Endodermal cell (in vitro differentiated cells): ENCODE measurements around the gene TRPC6. TPM values are rescaled to one million over a fixed set of nuclear protein-coding genes. Genes with fewer than 3 reads are reported as not detected.
A peak's percentile ranks its signal among the peaks of the same experiment; 100 is the strongest.

ENCODE experiments used
- DNase-seq: peaks from one replicate; pipeline ENCODE4 v3.0.0-alpha.2; 2017
- H3K27ac ChIP-seq: 2 replicates; pipeline ENCODE4 v1.5.1; 2013; ENCODE audit warnings: mild to moderate bottlenecking, low read depth, low read length, moderate library complexity
- H3K27me3 ChIP-seq: 2 replicates; pipeline ENCODE4 v1.6.1; 2013; ENCODE audit warnings: mild to moderate bottlenecking, low read length, moderate library complexity; ENCODE audit not compliant: insufficient read depth, control insufficient read depth, poor library complexity, severe bottlenecking
- H3K36me3 ChIP-seq: 2 replicates; pipeline ENCODE4 v1.7.0; 2013; ENCODE audit warnings: mild to moderate bottlenecking, low read length, moderate library complexity; ENCODE audit not compliant: control insufficient read depth, insufficient read depth
- H3K4me1 ChIP-seq: one replicate; pipeline ENCODE4 v1.7.0; 2013; ENCODE audit warnings: low read length; ENCODE audit not compliant: control insufficient read depth, insufficient read depth
- H3K4me3 ChIP-seq: 2 replicates; pipeline ENCODE4 v1.5.1; 2013; ENCODE audit warnings: mild to moderate bottlenecking, low read length, moderate library complexity
- H3K9ac ChIP-seq: 2 replicates; pipeline ENCODE4 v1.6.1; 2013; ENCODE audit warnings: mild to moderate bottlenecking, low read length, moderate library complexity; ENCODE audit not compliant: poor library complexity, severe bottlenecking; ENCODE audit errors: extremely low read depth
- H3K9me3 ChIP-seq: 2 replicates; pipeline ENCODE4 v1.6.1; 2013; ENCODE audit warnings: mild to moderate bottlenecking, low read length, moderate library complexity; ENCODE audit not compliant: control insufficient read depth
- H3K27ac Mint-ChIP-seq: 2 replicates; pipeline ENCODE4 v1.8.0; 2020; ENCODE audit warnings: mixed read lengths
- H3K27me3 Mint-ChIP-seq: 2 replicates; pipeline ENCODE4 v1.8.0; 2021; ENCODE audit warnings: mild to moderate bottlenecking, mixed read lengths; ENCODE audit not compliant: insufficient read depth
- H3K36me3 Mint-ChIP-seq: 2 replicates; pipeline ENCODE4 v1.8.0; 2020; ENCODE audit warnings: low read depth, mixed read lengths
- H3K4me1 Mint-ChIP-seq: 2 replicates; pipeline ENCODE4 v1.8.0; 2020; ENCODE audit warnings: mixed read lengths
- H3K4me3 Mint-ChIP-seq: 2 replicates; pipeline ENCODE4 v1.8.0; 2020; ENCODE audit warnings: mild to moderate bottlenecking, moderate library complexity, mixed read lengths
- H3K9me3 Mint-ChIP-seq: 2 replicates; pipeline ENCODE4 v1.8.0; 2020; ENCODE audit warnings: mild to moderate bottlenecking, mixed read lengths
- WGBS, 2 experiments: methylation state at CpG; one replicate each; pipeline versions ENCODE4 v1.1.5 to v1.1.7; 2013; ENCODE audit warnings: missing lambda C conversion rate in 2 of 2, mixed read lengths in 1 of 2; ENCODE audit not compliant: insufficient coverage in 1 of 2, insufficient read length in 1 of 2; 5-methylcytosine and 5-hydroxymethylcytosine counted together
- long read RNA-seq, 4 experiments: library from polyadenylated mRNA in 2 of 4; library from RNA in 1 of 4; library from capped mRNA in 1 of 4; stranded (forward) in 3 of 4; unstranded in 1 of 4; transcript quantifications; one replicate each; pipeline ENCODE4 v2.0.0, GENCODE V29; 2020 to 2021; ENCODE audit warnings: inconsistent platforms in 1 of 4
- polyA plus RNA-seq, 2 experiments: library from polyadenylated mRNA; stranded (reverse); fragments of 50-300 nt; gene quantifications; one replicate each; pipeline ENCODE4 v1.2.3, GENCODE V29; 2013
- total RNA-seq, 2 donors: library from RNA; stranded (reverse); fragmentation: NEBNext Ultra II Directional in 1 of 2; extraction: Animal tissue kit (Norgen Biotek cat#: 25700) in 1 of 2; gene quantifications; 2 replicates in 1 of 2; 3 replicates in 1 of 2; pipeline ENCODE4 v1.2.1, GENCODE V29; 2021
- TF ChIP-seq, protein P1 (sequence below): fragments of 200-600 bp; sonication (generic); conservative IDR thresholded peaks from 2 replicates; pipeline ENCODE4 v1.5.0; 2021; ENCODE audit warnings: antibody characterized with exemption, mild to moderate bottlenecking

The TRPC6 gene
- 1 to 10 TPM; 1.2 to 5.1 TPM for total RNA-seq
- 0.28 TPM for polyA plus RNA-seq (2013, experiment 1 of 2)
- polyA plus RNA-seq (2013, experiment 2 of 2): 0.17 TPM
- long read RNA-seq, experiment 1, partial matches to known transcripts: 0 of 1 reads
- long read RNA-seq, experiment 1, other reads (novel, unspliced or antisense): 1 of 1 reads
- long read RNA-seq, experiment 2, full-length matches to known transcripts: 1 of 3 reads
- long read RNA-seq, experiment 2, partial matches to known transcripts: 2 of 3 reads
- long read RNA-seq, experiment 2, other reads (novel, unspliced or antisense): 0 of 3 reads
- long read RNA-seq, experiment 3, full-length matches to known transcripts: 22 of 31 reads
- long read RNA-seq, experiment 3, partial matches to known transcripts: 5 of 31 reads
- long read RNA-seq, experiment 3, other reads (novel, unspliced or antisense): 4 of 31 reads
- long read RNA-seq, experiment 4: 0 reads

DNA sequence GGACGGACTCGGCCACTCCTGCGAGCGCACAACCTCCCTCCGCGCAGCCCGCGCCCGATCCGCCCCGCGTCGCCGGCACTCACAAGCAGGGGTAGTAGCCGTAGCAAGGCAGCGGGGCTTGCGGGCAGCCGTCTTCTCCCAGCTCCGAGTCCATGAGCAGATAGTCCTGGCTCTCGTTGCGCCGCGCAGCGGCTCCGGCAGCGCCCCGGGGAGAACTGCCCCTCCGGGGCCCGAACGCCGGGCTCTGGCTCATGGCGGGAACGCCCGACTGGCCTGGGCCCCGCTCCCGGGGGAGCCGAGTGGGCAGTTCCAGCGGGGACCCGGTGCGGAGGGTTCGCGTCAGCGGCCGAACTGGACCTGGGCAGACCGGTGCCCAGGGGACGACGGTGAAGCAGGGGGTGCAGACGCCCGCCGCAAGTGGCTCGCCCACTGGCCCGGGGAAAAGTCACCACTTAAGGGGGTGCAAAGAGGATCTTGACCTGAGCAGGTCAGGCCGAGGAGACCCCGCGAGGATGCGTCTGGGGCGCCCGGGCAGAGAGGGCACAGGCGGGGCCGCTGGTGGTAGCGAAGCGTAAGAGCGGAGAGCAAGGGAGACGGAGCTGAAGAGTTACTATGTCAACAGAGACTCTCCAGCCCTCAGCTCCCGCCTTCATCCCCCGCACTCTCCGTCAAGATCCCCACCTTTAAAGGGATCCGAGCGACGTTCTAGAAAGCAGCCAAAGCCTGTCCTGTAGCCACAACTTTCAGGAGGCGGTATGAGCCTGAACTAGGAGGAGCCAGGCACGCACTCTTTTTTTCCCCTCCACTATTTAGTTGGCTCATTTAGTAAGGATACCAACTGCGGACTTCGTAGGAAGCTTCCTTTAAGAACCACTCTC lies at the start of gene TRPC6:
Gene TRPC6, minus strand, starts transcription at position 757 of the 878 bp plus-strand sequence. Its CDS starts 504 bp downstream, at position 253.
- Mint-ChIP-seq H3K27me3 (peaks cover 43% of the 10 kb centered on the region), H3K9me3 (no peaks in the 10 kb centered on the region), H3K4me3 (peak within 1 kb of the TSS; percentile 76), H3K27ac (no peak within 1 kb of the TSS), H3K36me3 (no peaks in the 10 kb centered on the region), H3K4me1 (peaks cover 4% of the 10 kb centered on the region)
- Histone ChIP-seq H3K4me3 (peak within 1 kb of the TSS; percentile 81), H3K27ac (no peak within 1 kb of the TSS), H3K9ac (no peak within 1 kb of the TSS), H3K4me1 (no peaks in the 10 kb centered on the region), H3K36me3 (no peaks in the 10 kb centered on the region), H3K9me3 (peaks cover 5% of the 10 kb centered on the region), H3K27me3 (peaks cover 48% of the 10 kb centered on the region)
- DNase-seq: peak; percentile 87
- 1% methylated on average over 36 to 74 of the region's 74 CpGs for WGBS, 2 experiments
- TF ChIP-seq, protein P1, sequence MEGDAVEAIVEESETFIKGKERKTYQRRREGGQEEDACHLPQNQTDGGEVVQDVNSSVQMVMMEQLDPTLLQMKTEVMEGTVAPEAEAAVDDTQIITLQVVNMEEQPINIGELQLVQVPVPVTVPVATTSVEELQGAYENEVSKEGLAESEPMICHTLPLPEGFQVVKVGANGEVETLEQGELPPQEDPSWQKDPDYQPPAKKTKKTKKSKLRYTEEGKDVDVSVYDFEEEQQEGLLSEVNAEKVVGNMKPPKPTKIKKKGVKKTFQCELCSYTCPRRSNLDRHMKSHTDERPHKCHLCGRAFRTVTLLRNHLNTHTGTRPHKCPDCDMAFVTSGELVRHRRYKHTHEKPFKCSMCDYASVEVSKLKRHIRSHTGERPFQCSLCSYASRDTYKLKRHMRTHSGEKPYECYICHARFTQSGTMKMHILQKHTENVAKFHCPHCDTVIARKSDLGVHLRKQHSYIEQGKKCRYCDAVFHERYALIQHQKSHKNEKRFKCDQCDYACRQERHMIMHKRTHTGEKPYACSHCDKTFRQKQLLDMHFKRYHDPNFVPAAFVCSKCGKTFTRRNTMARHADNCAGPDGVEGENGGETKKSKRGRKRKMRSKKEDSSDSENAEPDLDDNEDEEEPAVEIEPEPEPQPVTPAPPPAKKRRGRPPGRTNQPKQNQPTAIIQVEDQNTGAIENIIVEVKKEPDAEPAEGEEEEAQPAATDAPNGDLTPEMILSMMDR: peak; percentile 33

DNA sequence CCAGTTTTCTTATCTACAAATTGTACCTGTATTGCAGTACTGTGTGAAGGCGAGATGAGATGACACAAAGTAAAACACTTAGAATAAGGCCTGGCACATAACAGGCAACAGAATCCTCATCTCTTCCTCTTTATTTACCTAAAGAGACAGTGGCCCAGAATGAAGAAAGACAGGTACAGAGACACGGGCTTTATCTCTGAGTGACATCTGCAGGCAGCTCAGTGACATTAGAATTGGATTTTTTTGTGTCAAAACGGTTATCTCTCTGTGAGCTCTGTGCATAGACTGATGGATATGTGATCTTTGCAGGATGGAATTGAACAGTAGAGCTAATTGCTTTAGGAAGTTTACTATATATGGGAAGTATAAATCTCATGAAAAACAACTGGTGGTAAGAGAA lies 36.2 kb upstream of the TRPC6 start:
- Mint-ChIP-seq H3K4me1 (peaks cover 8% of the 10 kb centered on the region), H3K36me3 (no peaks in the 10 kb centered on the region), H3K27me3 (no peaks in the 10 kb centered on the region), H3K27ac (no peak overlapping the region), H3K9me3 (no peaks in the 10 kb centered on the region), H3K4me3 (no peak overlapping the region)
- Histone ChIP-seq H3K27ac (no peak overlapping the region), H3K9ac (no peak overlapping the region), H3K9me3 (no peaks in the 10 kb centered on the region), H3K4me3 (no peak overlapping the region), H3K4me1 (no peaks in the 10 kb centered on the region), H3K27me3 (no peaks in the 10 kb centered on the region), H3K36me3 (no peaks in the 10 kb centered on the region)
- TF ChIP-seq, protein P1: no peak
- DNase-seq: no peak
- 94% methylated on average over 3 of the region's 3 CpGs; no CpG with 5 or more reads in 1 of the 2 experiments for WGBS, 2 experiments

DNA sequence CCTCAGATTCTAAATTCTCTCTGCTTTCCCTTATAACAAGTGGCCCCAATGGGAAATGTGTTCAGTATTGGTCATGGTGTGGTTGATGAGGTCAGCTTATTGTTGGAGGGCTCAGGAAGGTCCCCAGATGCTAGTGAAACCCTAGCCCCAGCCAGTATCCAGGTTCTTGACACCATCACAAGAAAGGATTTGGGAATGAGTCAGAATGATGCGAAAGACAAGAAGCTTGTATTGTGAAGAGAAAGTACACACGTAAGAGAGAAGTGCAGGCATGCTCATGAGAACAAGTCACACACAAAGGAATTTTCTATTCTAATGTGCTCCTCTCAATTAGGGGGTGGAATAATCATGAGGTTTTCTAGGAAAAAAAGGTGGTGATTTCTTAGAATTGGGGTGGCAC lies 34.9 kb upstream of the TRPC6 start:
- H3K9ac ChIP-seq: no peak overlapping the region
- H3K27me3 ChIP-seq: no peaks in the 10 kb centered on the region
- Mint-ChIP-seq H3K27ac (no peak overlapping the region), H3K36me3 (no peaks in the 10 kb centered on the region), H3K4me1 (peaks cover 8% of the 10 kb centered on the region), H3K9me3 (no peaks in the 10 kb centered on the region), H3K27me3 (no peaks in the 10 kb centered on the region), H3K4me3 (no peak overlapping the region)
- H3K4me3 ChIP-seq: no peak overlapping the region
- no peaks in the 10 kb centered on the region for H3K36me3 ChIP-seq
- no peak for DNase-seq
- 100% methylated on average over 2 of the region's 2 CpGs for WGBS, 2 experiments
- no peak overlapping the region for H3K27ac ChIP-seq
- no peaks in the 10 kb centered on the region for H3K9me3 ChIP-seq
- TF ChIP-seq, protein P1: no peak
- H3K4me1 ChIP-seq: no peaks in the 10 kb centered on the region
